WTC11 (cell line): ENCODE measurements around the gene POU2F1. TPM values are rescaled to one million over a fixed set of nuclear protein-coding genes. Genes with fewer than 3 reads are reported as not detected.
A peak's percentile ranks its signal among the peaks of the same experiment; 100 is the strongest.

Experiments used
- ATAC-seq: fragments of 200-7000 bp; cut with Tn5 transposase; 2 replicates; pipeline ENCODE4 v1.10.0; 2021; ENCODE audit warnings: mild to moderate bottlenecking, moderate library complexity
- CTCF ChIA-PET: fragments of 300-600 bp; sonication (Branson Sonifier 250); formaldehyde crosslinking; loops from one replicate; lab custom pipeline; 2021; ENCODE audit warnings: antibody characterized with exemption; lab: Charles Lee
- POLR2A ChIA-PET: fragments of 350-600 bp; sonication (Branson Sonifier 250); formaldehyde crosslinking; loops from one replicate; lab custom pipeline; 2021; ENCODE audit warnings: antibody characterized with exemption; lab: Charles Lee
- DNase-seq: peaks from one replicate; pipeline ENCODE4 v3.0.0; 2021; ENCODE audit warnings: low spot score
- H3K27ac Mint-ChIP-seq: 2 replicates; pipeline ENCODE4 v1.8.0; 2021; ENCODE audit warnings: mixed read lengths
- H3K27me3 Mint-ChIP-seq: 2 replicates; pipeline ENCODE4 v1.8.0; 2021; ENCODE audit warnings: low read depth, mild to moderate bottlenecking, moderate library complexity, mixed read lengths
- H3K36me3 Mint-ChIP-seq: 2 replicates; pipeline ENCODE4 v1.8.0; 2021; ENCODE audit warnings: mixed read lengths
- H3K4me1 Mint-ChIP-seq: 2 replicates; pipeline ENCODE4 v1.8.0; 2022; ENCODE audit warnings: mixed read lengths
- H3K4me3 Mint-ChIP-seq: 2 replicates; pipeline ENCODE4 v1.8.0; 2021; ENCODE audit warnings: mild to moderate bottlenecking, moderate library complexity, mixed read lengths
- H3K9me3 Mint-ChIP-seq: 2 replicates; pipeline ENCODE4 v1.8.0; 2021; ENCODE audit warnings: mixed read lengths
- CREB1 ChIP-seq: sonication (generic); formaldehyde crosslinking; IDR thresholded peaks from 2 replicates; pipeline ENCODE4 v1.8.0; 2023; ENCODE audit warnings: mild to moderate bottlenecking, missing genetic modification reagents
- ESRRA ChIP-seq: sonication (generic); formaldehyde crosslinking; IDR thresholded peaks from 2 replicates; pipeline ENCODE4 v1.8.1; 2022; ENCODE audit warnings: mild to moderate bottlenecking, missing genetic modification reagents, borderline replicate concordance
- FOXJ3 ChIP-seq: sonication (generic); formaldehyde crosslinking; IDR thresholded peaks from 2 replicates; pipeline ENCODE4 v1.9.0; 2021; ENCODE audit warnings: missing genetic modification reagents, mild to moderate bottlenecking, borderline replicate concordance
- JAZF1 ChIP-seq: fragments of 250-450 bp; sonication (Bioruptor Pico); IDR thresholded peaks from 2 replicates; pipeline ENCODE4 v1.9.0; 2021; ENCODE audit warnings: moderate library complexity, mild to moderate bottlenecking, inconsistent platforms
- JUN ChIP-seq: sonication (generic); formaldehyde crosslinking; IDR thresholded peaks from 2 replicates; pipeline ENCODE4 v1.8.0; 2023; ENCODE audit warnings: mild to moderate bottlenecking, missing genetic modification reagents
- TP53 ChIP-seq: sonication (generic); formaldehyde crosslinking; IDR thresholded peaks from 2 replicates; pipeline ENCODE4 v1.8.1; 2023; ENCODE audit warnings: mild to moderate bottlenecking, missing genetic modification reagents
- ZNF232 ChIP-seq: sonication (generic); formaldehyde crosslinking; IDR thresholded peaks from 2 replicates; pipeline ENCODE4 v1.8.0; 2022; ENCODE audit warnings: mild to moderate bottlenecking, missing genetic modification reagents
- ZNF263 ChIP-seq: sonication (generic); formaldehyde crosslinking; IDR thresholded peaks from 2 replicates; pipeline ENCODE4 v1.8.1; 2022; ENCODE audit warnings: low read depth, mild to moderate bottlenecking, moderate library complexity, missing genetic modification reagents
- ZNF317 ChIP-seq: sonication (generic); formaldehyde crosslinking; IDR thresholded peaks from 2 replicates; pipeline ENCODE4 v1.8.1; 2023; ENCODE audit warnings: low read depth, mild to moderate bottlenecking, moderate library complexity, missing genetic modification reagents, borderline replicate concordance
- total RNA-seq: library from RNA; stranded (reverse); gene quantifications from 3 replicates; pipeline ENCODE4 v1.2.3, GENCODE V29; 2021
- TF ChIP-seq, protein P1 (sequence below): sonication (generic); formaldehyde crosslinking; IDR thresholded peaks from 2 replicates; pipeline ENCODE4 v1.8.0; 2022; ENCODE audit warnings: missing genetic modification reagents
- TF ChIP-seq, protein P2 (sequence below): sonication (generic); formaldehyde crosslinking; IDR thresholded peaks from 2 replicates; pipeline ENCODE4 v1.8.1; 2022; ENCODE audit warnings: mild to moderate bottlenecking, missing genetic modification reagents, moderate library complexity, borderline replicate concordance
- TF ChIP-seq, protein P3 (sequence below): fragments of 250-450 bp; sonication (Bioruptor Pico); IDR thresholded peaks from 2 replicates; pipeline ENCODE4 v1.8.0; 2021; ENCODE audit warnings: mild to moderate bottlenecking
- TF ChIP-seq, protein P4 (sequence below): sonication (generic); formaldehyde crosslinking; IDR thresholded peaks from 2 replicates; pipeline ENCODE4 v1.8.0; 2022; ENCODE audit warnings: mild to moderate bottlenecking, missing genetic modification reagents
- TF ChIP-seq, protein P5 (sequence below): sonication (generic); formaldehyde crosslinking; IDR thresholded peaks from 2 replicates; pipeline ENCODE4 v1.8.0; 2023; ENCODE audit warnings: missing genetic modification reagents
- TF ChIP-seq, protein P6 (sequence below): fragments of 250-450 bp; sonication (Bioruptor Pico); IDR thresholded peaks from 2 replicates; pipeline ENCODE4 v2.1.2; 2022; ENCODE audit warnings: mild to moderate bottlenecking, moderate library complexity
- TF ChIP-seq, protein P7 (sequence below): sonication (generic); formaldehyde crosslinking; IDR thresholded peaks from 2 replicates; pipeline ENCODE4 v1.8.1; 2023; ENCODE audit warnings: mild to moderate bottlenecking, missing genetic modification reagents, moderate library complexity

POU2F1 gene
- total RNA-seq, 1 experiment from 2014 or later = 51.3 TPM

DNA sequence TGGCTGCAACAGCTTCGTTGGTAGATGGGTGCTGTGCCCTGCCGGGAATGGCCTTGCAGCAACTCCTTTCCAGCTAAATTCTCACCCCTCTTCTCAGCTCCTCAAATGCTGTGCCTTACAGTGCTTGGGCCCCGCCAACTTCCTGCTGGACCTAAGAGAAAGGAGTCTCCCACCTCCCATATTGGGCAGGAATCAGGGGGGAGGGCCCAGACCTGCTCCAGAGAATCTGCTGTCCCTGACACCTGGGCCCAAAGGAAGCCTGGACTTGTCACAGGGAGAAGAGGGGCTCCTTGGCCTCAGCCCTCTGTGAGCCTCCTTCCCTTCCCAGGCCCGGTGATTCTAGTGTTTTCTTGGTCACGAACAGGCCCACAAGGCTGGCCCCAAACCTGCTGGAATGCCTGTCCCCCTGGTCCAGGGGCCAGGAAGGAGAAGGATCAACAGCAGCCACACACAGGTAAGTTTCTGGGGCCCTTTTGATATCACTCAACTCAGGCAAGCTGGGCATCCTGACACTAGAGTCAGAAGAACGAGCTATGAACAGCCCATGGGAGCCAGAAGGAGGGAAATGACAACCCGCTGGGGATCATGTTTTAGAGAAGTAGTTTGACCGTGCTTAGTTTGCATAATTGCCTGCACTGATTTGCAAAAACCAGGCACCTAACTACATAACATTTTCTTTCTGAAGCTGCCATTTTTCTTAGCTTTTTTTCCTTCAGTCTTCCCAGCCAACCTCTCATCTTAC, 211.4 kb downstream of the POU2F1 start:
- ATAC-seq = peak; percentile 2; the same call in 1 of the 2 replicates
- Mint-ChIP-seq H3K36me3 (no peaks in the 10 kb centered on the region), H3K4me1 (peaks cover 53% of the 10 kb centered on the region), H3K27ac (no peak overlapping the region), H3K9me3 (peaks cover 3% of the 10 kb centered on the region; the same call in 1 of the 2 replicates), H3K4me3 (no peak overlapping the region), H3K27me3 (peaks cover 3% of the 10 kb centered on the region)
- ChIA-PET CTCF (interaction anchor here (0.6 to 1.9 kb wide), 10 partner anchors 8 to 373 kb away, joined by 3 to 6 read pairs (median 4); partner anchors contain the start of gene CREG1), POLR2A (no interaction called here)
- DNase-seq = no peak
- TF ChIP-seq, protein P1, sequence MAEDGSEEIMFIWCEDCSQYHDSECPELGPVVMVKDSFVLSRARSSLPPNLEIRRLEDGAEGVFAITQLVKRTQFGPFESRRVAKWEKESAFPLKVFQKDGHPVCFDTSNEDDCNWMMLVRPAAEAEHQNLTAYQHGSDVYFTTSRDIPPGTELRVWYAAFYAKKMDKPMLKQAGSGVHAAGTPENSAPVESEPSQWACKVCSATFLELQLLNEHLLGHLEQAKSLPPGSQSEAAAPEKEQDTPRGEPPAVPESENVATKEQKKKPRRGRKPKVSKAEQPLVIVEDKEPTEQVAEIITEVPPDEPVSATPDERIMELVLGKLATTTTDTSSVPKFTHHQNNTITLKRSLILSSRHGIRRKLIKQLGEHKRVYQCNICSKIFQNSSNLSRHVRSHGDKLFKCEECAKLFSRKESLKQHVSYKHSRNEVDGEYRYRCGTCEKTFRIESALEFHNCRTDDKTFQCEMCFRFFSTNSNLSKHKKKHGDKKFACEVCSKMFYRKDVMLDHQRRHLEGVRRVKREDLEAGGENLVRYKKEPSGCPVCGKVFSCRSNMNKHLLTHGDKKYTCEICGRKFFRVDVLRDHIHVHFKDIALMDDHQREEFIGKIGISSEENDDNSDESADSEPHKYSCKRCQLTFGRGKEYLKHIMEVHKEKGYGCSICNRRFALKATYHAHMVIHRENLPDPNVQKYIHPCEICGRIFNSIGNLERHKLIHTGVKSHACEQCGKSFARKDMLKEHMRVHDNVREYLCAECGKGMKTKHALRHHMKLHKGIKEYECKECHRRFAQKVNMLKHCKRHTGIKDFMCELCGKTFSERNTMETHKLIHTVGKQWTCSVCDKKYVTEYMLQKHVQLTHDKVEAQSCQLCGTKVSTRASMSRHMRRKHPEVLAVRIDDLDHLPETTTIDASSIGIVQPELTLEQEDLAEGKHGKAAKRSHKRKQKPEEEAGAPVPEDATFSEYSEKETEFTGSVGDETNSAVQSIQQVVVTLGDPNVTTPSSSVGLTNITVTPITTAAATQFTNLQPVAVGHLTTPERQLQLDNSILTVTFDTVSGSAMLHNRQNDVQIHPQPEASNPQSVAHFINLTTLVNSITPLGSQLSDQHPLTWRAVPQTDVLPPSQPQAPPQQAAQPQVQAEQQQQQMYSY (CRISPR knock-in tag) = no peak

DNA sequence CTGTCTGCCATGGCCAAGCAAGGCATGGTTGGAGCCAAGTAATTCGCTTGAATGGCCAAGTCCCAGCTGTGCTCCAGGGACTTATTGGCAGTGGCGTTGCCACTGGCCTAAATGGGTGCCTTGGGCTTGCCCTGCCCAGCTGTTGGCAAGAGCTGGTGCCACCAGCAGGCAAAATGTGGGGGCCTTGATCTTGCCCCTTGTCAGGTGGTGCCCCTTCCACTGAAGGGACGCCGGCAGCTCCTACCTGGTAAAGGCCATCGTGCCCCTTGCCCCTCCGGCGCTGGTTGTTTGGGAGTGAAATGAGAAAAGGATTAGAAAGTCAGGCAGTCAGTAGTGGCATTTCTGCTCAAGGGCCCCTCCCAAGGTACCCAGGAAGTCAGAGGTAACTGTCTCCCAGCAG, 212.1 kb downstream of the POU2F1 start:
- Mint-ChIP-seq H3K27ac (no peak overlapping the region), H3K4me3 (no peak overlapping the region), H3K9me3 (peaks cover 3% of the 10 kb centered on the region; the same call in 1 of the 2 replicates), H3K36me3 (no peaks in the 10 kb centered on the region), H3K27me3 (peaks cover 7% of the 10 kb centered on the region), H3K4me1 (peaks cover 46% of the 10 kb centered on the region)
- no peak for TF ChIP-seq JAZF1
- TF ChIP-seq ZNF263 (CRISPR knock-in tag) = no peak
- TF ChIP-seq, protein P2, sequence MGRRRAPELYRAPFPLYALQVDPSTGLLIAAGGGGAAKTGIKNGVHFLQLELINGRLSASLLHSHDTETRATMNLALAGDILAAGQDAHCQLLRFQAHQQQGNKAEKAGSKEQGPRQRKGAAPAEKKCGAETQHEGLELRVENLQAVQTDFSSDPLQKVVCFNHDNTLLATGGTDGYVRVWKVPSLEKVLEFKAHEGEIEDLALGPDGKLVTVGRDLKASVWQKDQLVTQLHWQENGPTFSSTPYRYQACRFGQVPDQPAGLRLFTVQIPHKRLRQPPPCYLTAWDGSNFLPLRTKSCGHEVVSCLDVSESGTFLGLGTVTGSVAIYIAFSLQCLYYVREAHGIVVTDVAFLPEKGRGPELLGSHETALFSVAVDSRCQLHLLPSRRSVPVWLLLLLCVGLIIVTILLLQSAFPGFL (CRISPR knock-in tag) = no peak
- no peak for TF ChIP-seq FOXJ3 (CRISPR knock-in tag)
- no peak for TF ChIP-seq ESRRA (CRISPR knock-in tag)
- TF ChIP-seq ZNF232 (CRISPR knock-in tag) = no peak
- DNase-seq (no peak), ATAC-seq (no peak)
- ChIA-PET POLR2A (no interaction called here), CTCF (interaction anchor here (0.6 to 1.6 kb wide), 7 partner anchors 10 to 374 kb away, joined by 3 to 5 read pairs (median 4); partner anchors contain the start of gene CREG1)

DNA sequence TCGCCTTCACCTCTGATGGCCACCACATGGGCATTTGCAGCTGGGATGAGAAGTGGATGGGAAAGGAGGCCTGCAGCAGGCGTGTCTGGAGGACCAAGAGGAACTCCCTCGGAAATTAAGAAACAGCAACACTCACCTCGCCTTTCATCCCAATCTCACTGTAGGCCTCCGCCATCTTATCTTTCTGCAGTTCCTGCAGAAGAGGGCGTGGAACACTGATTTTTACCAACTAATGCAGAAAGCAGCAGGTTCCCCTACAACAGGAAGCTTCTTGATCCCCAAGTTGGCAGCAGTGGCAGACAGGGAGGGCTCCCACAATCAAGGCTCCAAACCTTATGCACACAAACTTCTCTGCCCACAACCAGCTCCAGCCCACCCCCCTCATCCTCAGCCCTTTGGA, 213.2 kb downstream of the POU2F1 start:
- POLR2A ChIA-PET = no interaction called here
- DNase-seq = no peak
- ATAC-seq = no peak
- no peak overlapping the region for H3K27ac Mint-ChIP-seq
- CTCF ChIA-PET = no interaction called here
- no peak overlapping the region for H3K4me3 Mint-ChIP-seq
- TF ChIP-seq JUN (CRISPR knock-in tag) = no peak
- TF ChIP-seq, protein P3, sequence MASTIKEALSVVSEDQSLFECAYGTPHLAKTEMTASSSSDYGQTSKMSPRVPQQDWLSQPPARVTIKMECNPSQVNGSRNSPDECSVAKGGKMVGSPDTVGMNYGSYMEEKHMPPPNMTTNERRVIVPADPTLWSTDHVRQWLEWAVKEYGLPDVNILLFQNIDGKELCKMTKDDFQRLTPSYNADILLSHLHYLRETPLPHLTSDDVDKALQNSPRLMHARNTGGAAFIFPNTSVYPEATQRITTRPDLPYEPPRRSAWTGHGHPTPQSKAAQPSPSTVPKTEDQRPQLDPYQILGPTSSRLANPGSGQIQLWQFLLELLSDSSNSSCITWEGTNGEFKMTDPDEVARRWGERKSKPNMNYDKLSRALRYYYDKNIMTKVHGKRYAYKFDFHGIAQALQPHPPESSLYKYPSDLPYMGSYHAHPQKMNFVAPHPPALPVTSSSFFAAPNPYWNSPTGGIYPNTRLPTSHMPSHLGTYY (CRISPR knock-in tag) = no peak
- TF ChIP-seq CREB1 (CRISPR knock-in tag) = no peak
- TF ChIP-seq, protein P4, sequence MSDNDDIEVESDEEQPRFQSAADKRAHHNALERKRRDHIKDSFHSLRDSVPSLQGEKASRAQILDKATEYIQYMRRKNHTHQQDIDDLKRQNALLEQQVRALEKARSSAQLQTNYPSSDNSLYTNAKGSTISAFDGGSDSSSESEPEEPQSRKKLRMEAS (CRISPR knock-in tag) = no peak
- TF ChIP-seq, protein P5, sequence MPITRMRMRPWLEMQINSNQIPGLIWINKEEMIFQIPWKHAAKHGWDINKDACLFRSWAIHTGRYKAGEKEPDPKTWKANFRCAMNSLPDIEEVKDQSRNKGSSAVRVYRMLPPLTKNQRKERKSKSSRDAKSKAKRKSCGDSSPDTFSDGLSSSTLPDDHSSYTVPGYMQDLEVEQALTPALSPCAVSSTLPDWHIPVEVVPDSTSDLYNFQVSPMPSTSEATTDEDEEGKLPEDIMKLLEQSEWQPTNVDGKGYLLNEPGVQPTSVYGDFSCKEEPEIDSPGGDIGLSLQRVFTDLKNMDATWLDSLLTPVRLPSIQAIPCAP = no peak
- TF ChIP-seq, protein P6, sequence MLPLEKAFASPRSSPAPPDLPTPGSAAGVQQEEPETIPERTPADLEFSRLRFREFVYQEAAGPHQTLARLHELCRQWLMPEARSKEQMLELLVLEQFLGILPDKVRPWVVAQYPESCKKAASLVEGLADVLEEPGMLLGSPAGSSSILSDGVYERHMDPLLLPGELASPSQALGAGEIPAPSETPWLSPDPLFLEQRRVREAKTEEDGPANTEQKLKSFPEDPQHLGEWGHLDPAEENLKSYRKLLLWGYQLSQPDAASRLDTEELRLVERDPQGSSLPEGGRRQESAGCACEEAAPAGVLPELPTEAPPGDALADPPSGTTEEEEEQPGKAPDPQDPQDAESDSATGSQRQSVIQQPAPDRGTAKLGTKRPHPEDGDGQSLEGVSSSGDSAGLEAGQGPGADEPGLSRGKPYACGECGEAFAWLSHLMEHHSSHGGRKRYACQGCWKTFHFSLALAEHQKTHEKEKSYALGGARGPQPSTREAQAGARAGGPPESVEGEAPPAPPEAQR = no peak
- TF ChIP-seq TP53 = no peak
- TF ChIP-seq ZNF317 (CRISPR knock-in tag) = no peak
- TF ChIP-seq, protein P7, sequence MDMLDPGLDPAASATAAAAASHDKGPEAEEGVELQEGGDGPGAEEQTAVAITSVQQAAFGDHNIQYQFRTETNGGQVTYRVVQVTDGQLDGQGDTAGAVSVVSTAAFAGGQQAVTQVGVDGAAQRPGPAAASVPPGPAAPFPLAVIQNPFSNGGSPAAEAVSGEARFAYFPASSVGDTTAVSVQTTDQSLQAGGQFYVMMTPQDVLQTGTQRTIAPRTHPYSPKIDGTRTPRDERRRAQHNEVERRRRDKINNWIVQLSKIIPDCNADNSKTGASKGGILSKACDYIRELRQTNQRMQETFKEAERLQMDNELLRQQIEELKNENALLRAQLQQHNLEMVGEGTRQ = no peak
- H3K27me3 Mint-ChIP-seq = peaks cover 18% of the 10 kb centered on the region
- no peaks in the 10 kb centered on the region for H3K36me3 Mint-ChIP-seq
- H3K4me1 Mint-ChIP-seq = peaks cover 41% of the 10 kb centered on the region
- H3K9me3 Mint-ChIP-seq = peaks cover 3% of the 10 kb centered on the region; the same call in 1 of the 2 replicates
